DOHH2 (cell line): ENCODE data around the gene TMPRSS4.

Experiments
- CTCF ChIP-seq: fragments of 200-600 bp; sonication (generic); IDR thresholded peaks from one replicate; pipeline ENCODE4 v1.5.1; 2014; ENCODE audit warnings: antibody characterized with exemption, mild to moderate bottlenecking, low read depth, low read length; ENCODE audit not compliant: poor library complexity, severe bottlenecking
- EZH2phosphoT487 ChIP-seq: fragments of 200-600 bp; sonication (generic); IDR thresholded peaks from 2 replicates; pipeline ENCODE4 v1.6.1; 2017; ENCODE audit warnings: borderline replicate concordance, mild to moderate bottlenecking, antibody characterized with exemption, low read length, moderate library complexity, mixed read lengths

GRCh38 chr11:118114266-118114665 is 37.4 kb downstream of the TMPRSS4 start:
- TF ChIP-seq CTCF = no peak
- TF ChIP-seq EZH2phosphoT487 = no peak
